GM20000 (cell line): ENCODE measurements around the gene E2F4.

Experiments
- DNase-seq: peaks from one replicate; pipeline ENCODE4 v3.0.0; 2012; ENCODE audit warnings: low spot score
- CTCF ChIP-seq: IDR thresholded peaks from 2 replicates; pipeline ENCODE4 v1.5.1; 2012; ENCODE audit warnings: mild to moderate bottlenecking, control low read depth; ENCODE audit errors: extremely low read depth, missing control alignments

E2F4 gene

GRCh38 chr16:67186550-67186950 lies 5.4 kb upstream of the E2F4 start:
- TF ChIP-seq CTCF = no peak
- DNase-seq = no peak

GRCh38 chr16:67187175-67187890 lies 4.6 kb upstream of the E2F4 start:
- no peak for TF ChIP-seq CTCF
- DNase-seq = no peak

- no peak for TF ChIP-seq CTCF
These were observed 3.6 kb upstream of the E2F4 start for GRCh38 chr16:67188323-67188722.

DNA sequence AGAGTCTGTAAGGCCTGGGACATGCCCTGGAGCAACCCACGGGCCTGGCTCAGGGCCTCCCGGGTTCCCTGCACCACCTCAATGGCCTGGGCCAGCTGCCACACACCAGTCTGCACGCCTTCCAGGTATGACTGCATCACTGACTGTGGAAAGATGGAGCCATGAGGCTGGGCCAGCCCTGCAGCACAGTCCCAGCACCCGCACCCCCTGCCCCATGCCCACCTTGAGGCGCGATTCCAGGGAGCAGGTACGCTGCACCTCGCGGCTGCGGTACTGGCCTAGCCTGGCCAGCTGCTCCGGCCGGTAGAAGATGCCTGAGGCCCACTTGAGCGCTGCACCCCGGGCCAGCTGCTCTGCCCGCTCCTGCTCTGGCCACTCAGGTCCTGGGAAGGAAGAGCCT lies 3.2 kb upstream of the E2F4 start:
- no peak for TF ChIP-seq CTCF
- DNase-seq = no peak

More at GRCh38 chr16:67188323-67188722, 3.6 kb upstream of the E2F4 start:
- DNase-seq = no peak

DNA sequence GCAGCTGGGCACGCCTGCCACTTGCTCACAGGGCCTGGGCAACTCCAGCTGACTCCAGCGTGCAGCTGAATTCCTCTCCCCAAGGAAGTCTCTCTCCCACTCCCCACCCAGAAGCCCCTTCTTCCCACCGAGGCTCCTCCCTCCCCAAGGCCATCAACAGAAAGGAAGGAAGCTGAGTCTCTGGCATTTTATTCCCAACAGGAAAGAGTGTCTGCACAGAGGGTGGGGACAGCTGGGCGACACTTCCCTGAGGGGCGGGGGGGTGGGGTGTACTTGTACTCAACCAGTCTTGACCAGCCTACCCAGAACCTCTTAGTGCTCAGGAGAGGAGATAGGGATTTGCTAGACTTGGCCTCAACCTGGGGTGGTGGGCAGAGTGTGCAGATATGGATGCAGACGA lies 1.9 kb upstream of the E2F4 start, which contains the start of gene EXOC3L1:
TSS of gene EXOC3L1 (minus strand) at position 96 of the 400 bp plus-strand sequence. CDS start 460 bp downstream, outside the sequence.
- no peak for TF ChIP-seq CTCF
- no peak for DNase-seq

GRCh38 chr16:67190448-67191399 lies 1.2 kb upstream of the E2F4 start:
- DNase-seq = no peak
- no peak for TF ChIP-seq CTCF

- TF ChIP-seq CTCF = no peak
- no peak for DNase-seq
These were observed 452 bp upstream of the E2F4 start for GRCh38 chr16:67191411-67191994.
